ENCODE measurements around the gene WNT1. TPM values are rescaled to one million over a fixed set of nuclear protein-coding genes. Genes with fewer than 3 reads are reported as not detected.

WNT1 gene
- total and polyA plus RNA-seq, 9 of the 15 experiments (the other 6 are each of a cell fraction or from before 2014, with no cell fraction given), result not detected

- TF ChIP-seq ELK1 (CRISPR knock-in tag; IDR thresholded peaks at IDR 0.05) (no peak), HDAC3 (IDR thresholded peaks at IDR 0.05; ENCODE audit: borderline replicate concordance, partially characterized antibody) (no peak), ADNP (tag; IDR thresholded peaks at IDR 0.05) (no peak), ZNF655 (CRISPR knock-in tag; IDR thresholded peaks at IDR 0.05) (no peak), ZNF239 (CRISPR knock-in tag; IDR thresholded peaks at IDR 0.05) (no peak), BRD9 (IDR thresholded peaks at IDR 0.05; ENCODE audit: low read depth, partially characterized antibody) (no peak), E2F3 (CRISPR knock-in tag; IDR thresholded peaks at IDR 0.05) (no peak), ZNF398 (CRISPR knock-in tag; IDR thresholded peaks at IDR 0.05) (no peak), MTA3 (IDR thresholded peaks at IDR 0.05; ENCODE audit: borderline replicate concordance) (peak; percentile 67; the same call in 1 of the 2 replicates), ZNF778 (CRISPR knock-in tag; IDR thresholded peaks at IDR 0.05) (no peak), ZNF518B (CRISPR knock-in tag; IDR thresholded peaks at IDR 0.05) (no peak), NKRF (IDR thresholded peaks at IDR 0.05; ENCODE audit: borderline replicate concordance) (peak; percentile 49; the same call in 1 of the 2 replicates), ZBTB12 (CRISPR knock-in tag; IDR thresholded peaks at IDR 0.05) (no peak)
These were observed 21.6 kb upstream of the WNT1 start (continued) for GRCh38 chr12:48956279-48957140.

Measured in K562 (cell line).